HG03571 (cell line): ENCODE results near the gene CYP8B1.

ENCODE experiments used
- ATAC-seq: cut with Tn5 transposase; IDR thresholded peaks from one replicate; pipeline ENCODE4 v1.9.1; 2021; ENCODE audit not compliant: unreplicated experiment

The CYP8B1 gene

DNA sequence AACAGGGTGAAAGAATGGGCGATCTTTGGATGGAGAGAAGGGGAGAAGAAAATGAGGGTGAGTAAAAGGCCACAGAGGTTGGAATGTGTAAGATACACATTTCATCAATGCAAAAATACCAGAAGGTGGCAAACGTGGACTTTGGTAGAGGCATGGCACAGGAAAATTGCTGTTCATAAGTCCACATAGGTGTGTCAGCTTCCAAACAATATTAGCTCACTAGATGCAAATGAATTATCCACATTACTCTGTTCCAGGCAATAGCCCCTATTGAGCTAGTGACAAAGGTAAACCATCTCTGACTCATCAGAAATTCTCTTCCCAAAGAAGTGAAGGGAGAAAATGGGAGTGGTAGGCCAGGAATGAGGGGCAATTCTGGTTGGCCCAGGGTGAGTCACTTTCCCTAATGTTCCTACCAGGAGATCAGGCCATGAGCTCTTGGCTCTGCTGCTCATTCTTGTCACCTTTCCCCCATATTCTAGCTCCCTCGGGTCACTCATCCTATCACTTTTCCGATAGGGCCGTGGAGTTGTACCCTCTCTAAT is 46.5 kb downstream of the CYP8B1 start:
- no peak for ATAC-seq

DNA sequence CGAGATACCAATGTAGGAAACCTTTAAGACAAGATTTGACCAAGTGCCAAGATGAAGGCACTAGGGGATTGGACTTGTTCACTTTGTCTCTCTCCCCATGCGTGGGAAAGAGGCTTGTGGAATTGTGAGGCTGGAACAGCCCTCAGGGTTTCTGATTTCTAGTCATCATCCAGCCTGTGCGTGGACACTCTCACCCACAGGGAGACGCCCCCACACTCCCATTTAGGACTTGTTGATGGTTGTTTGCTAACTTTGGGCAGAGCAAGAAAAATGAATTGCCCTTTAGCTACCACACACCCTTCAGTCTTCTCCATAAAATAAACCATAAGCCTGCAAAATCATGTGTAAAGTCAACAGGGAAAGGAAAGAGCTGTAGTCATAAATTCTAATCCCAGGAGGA is 48.0 kb downstream of the CYP8B1 start:
- ATAC-seq = no peak

DNA sequence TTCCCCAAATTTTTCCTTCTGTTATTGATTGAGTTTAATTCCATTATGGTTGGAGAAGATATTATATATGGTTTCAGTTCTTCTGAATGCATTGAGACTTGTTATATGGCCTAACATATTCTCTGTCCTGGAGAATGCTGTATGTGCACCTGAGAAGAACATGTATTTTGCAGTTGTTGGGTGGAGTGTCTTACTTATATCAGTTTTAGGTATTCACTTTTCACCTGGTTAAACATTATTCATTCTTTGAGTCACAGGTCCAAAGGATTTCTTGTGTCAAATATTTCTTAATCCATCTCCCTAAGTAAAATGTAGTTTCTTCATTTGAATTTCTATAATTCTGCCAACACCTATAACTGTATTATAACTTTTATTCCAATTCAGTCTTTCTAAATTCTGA is 48.7 kb downstream of the CYP8B1 start:
- ATAC-seq = no peak

DNA sequence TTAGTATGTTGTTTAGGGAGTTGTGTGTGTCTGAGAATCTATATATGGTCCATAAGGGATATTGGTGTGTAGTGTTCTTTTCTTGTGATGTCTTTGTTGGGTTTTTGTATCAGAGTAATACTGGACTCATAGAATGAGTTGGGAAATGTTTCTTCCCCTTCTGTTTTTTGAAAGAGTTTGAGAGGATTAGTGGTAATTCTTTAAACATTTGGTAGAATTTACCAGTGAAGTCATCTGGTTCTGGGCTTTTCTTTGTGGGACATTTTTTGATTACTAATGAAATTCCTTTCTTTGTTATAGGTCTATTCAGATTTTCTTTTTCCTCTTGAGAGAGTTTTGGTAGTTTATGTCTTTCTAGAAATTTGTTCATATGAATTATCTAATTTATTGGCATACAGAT is 49.5 kb downstream of the CYP8B1 start:
- no peak for ATAC-seq

DNA sequence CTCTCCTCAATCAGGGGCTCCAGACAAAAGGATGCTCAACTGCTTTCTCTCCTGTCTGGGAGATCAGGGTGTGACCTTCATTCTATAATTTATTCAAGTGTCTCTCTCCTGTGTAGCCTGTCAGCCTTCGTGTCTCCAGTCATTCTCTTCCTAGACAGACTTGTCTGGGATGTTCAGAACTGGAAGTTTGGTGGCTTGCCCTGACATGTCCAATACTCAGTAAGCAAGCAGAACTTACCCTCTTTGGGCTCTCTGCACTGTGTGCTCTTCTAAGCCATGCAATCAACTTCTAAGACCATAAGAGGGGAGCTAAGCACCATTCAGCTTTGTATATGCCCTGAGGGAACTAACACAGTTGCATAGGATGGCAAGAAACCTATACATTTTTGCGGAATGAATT is 52.3 kb downstream of the CYP8B1 start:
- ATAC-seq = no peak

DNA sequence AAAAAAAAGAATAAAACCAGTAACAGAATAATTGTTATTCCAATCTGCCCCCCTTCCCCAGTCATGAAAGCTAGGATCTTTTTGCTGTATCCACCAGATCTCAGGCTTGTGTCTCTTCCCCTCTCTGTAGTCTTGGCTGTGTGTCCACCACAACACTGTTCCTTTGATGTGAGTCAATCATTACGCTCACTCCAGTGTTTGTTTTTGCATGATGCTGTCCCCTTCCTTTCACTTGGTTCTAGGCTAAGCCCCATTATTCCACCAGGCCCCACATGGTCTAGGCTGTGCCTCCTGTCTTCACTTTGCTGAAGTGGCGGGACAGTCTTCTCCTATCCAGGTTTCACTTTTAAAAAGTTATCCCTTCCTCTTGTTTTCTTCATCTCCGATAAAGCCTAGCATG is 52.9 kb downstream of the CYP8B1 start:
- ATAC-seq = no peak
